ENCODE measurements around the gene RNF225. TPM values are rescaled to one million over a fixed set of nuclear protein-coding genes. Genes with fewer than 3 reads are reported as not detected.

The RNF225 gene
- total RNA-seq, 1 experiment from 2014 or later = 1.8 TPM

GRCh38 chr19:58395220-58395978, at the start of gene RNF225 (continued):
- TF ChIP-seq RELA (CRISPR knock-in tag; IDR thresholded peaks at IDR 0.05; ENCODE audit: borderline replicate concordance) = no peak
- no peak for TF ChIP-seq ZBTB21 (CRISPR knock-in tag; IDR thresholded peaks at IDR 0.05; ENCODE audit: borderline replicate concordance)
- no peak for TF ChIP-seq GRHL2 (CRISPR knock-in tag; IDR thresholded peaks at IDR 0.05; ENCODE audit: insufficient replicate concordance, severe bottlenecking)
- TF ChIP-seq PREB (CRISPR knock-in tag; IDR thresholded peaks at IDR 0.05; ENCODE audit: borderline replicate concordance) = no peak
- TF ChIP-seq PRDM15 (CRISPR knock-in tag; IDR thresholded peaks at IDR 0.05) = no peak
- TF ChIP-seq SMAD3 (CRISPR knock-in tag; IDR thresholded peaks at IDR 0.05; ENCODE audit: borderline replicate concordance) = no peak
- no peak for TF ChIP-seq ATF3 (CRISPR knock-in tag; conservative IDR thresholded peaks at IDR 0.05)
- TF ChIP-seq E2F4 (CRISPR knock-in tag; IDR thresholded peaks at IDR 0.05; ENCODE audit: borderline replicate concordance, low read depth) = no peak
- no peak for TF ChIP-seq MAX (CRISPR knock-in tag; IDR thresholded peaks at IDR 0.05)
- TF ChIP-seq FOXP4 (CRISPR knock-in tag; IDR thresholded peaks at IDR 0.05) = no peak
- TF ChIP-seq CBFB (CRISPR knock-in tag; IDR thresholded peaks at IDR 0.05; ENCODE audit: low read depth) = no peak
- no peak for TF ChIP-seq ZNF512 (CRISPR knock-in tag; IDR thresholded peaks at IDR 0.05; ENCODE audit: borderline replicate concordance)
- TF ChIP-seq ZNF423 (CRISPR knock-in tag; IDR thresholded peaks at IDR 0.05) = no peak
- TF ChIP-seq ZBTB43 (CRISPR knock-in tag; IDR thresholded peaks at IDR 0.05) = no peak
- TF ChIP-seq CREM (CRISPR knock-in tag; IDR thresholded peaks at IDR 0.05) = peak; percentile 61; the same call in 1 of the 2 replicates
- TF ChIP-seq NFATC4 (CRISPR knock-in tag; IDR thresholded peaks at IDR 0.05) = peak; percentile 78
- TF ChIP-seq MYBL2 (CRISPR knock-in tag; IDR thresholded peaks at IDR 0.05) = no peak
- no peak for TF ChIP-seq JAZF1 (CRISPR knock-in tag; IDR thresholded peaks at IDR 0.05)
